Measurements from ENCODE around the gene SMAD7. TPM values are rescaled to one million over a fixed set of nuclear protein-coding genes. Genes with fewer than 3 reads are reported as not detected.

SMAD7 gene
- total RNA-seq, 4 donors from 2014 or later, result 9.1 to 13.4 (median 10.8) TPM

DNA sequence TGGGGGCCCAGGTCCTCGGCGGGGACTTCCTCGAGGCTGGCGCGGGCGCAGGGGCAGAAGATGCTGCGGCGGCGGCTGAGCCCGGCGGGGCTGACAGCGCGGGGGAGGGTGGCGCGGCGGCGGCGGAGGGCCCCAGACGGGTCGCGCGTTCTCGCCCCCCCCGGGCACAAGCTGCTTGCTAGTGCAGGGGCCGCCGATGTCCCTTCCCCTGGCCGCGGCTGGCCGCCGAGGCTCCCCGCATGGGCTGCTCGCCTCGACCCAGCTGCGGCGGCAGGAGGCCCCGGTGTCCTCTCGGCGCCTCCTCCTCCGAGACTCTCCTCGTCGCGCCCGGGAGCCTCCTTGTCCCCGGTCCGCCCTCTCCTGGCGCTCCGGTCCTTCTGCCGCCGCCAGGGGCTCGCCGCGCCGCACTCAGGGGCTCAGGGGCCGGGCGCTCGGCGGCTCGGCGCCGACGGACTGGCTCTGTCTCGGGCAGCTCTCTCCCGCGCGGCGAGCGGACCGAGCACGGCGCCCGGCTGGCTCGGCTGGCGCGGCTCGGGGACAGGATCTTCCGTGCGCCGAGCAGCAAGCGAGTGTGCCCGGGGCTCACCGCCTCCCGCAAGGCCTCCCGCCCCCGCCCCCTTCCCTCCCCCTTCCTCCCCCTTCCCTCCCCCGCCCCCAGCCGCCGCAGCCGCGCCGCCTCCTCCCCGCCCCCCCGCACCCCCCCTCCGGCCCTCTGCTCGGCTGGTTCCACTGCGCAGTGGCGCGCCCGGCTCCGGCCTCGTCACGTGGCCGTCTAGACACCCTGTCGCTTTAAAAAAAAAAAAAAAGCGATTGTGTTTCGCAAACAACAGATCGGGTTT, 902 bp upstream of the SMAD7 start:
- intact Hi-C loops (cut with DNase I; ENCODE audit: low total_unique reads), result loop anchor here (1.0 to 10.0 kb wide), 4 partner anchors 16 to 863 kb away; partner anchors contain the start of gene ACAA2
- Histone ChIP-seq H3K4me3 (peak overlapping the region; percentile 71 to 89 (median 82)), H3K27me3 (no peaks in the 10 kb centered on the region), H3K9me3 (no peaks in the 10 kb centered on the region), H3K36me3 (no peaks in the 10 kb centered on the region), H3K27ac (peak overlapping the region; percentile 93 to 100 (median 94)), H3K4me1 (peaks cover 44 to 51% of the 10 kb centered on the region in 2 donors)
- ATAC-seq (peak; percentile 55 to 60), DNase-seq (peak; percentile 80 to 90)
- TF ChIP-seq CTCF (IDR thresholded peaks at IDR 0.05 in 4 of 5, conservative IDR thresholded peaks at IDR 0.05 in 1 of 5), result peak in 3 of 5 experiments; percentile 33 to 37 (median 37)
- peak; percentile 91 to 93 for TF ChIP-seq POLR2A (IDR thresholded peaks at IDR 0.05)
- in situ Hi-C loops (cut with MboI; ENCODE audit: low sequenced_read_pairs in 4 of 4), result loop anchor here in 1 of 4 donors (25.0 kb wide), 1 partner anchor 264 kb away; no protein-coding TSS in a partner anchor

DNA sequence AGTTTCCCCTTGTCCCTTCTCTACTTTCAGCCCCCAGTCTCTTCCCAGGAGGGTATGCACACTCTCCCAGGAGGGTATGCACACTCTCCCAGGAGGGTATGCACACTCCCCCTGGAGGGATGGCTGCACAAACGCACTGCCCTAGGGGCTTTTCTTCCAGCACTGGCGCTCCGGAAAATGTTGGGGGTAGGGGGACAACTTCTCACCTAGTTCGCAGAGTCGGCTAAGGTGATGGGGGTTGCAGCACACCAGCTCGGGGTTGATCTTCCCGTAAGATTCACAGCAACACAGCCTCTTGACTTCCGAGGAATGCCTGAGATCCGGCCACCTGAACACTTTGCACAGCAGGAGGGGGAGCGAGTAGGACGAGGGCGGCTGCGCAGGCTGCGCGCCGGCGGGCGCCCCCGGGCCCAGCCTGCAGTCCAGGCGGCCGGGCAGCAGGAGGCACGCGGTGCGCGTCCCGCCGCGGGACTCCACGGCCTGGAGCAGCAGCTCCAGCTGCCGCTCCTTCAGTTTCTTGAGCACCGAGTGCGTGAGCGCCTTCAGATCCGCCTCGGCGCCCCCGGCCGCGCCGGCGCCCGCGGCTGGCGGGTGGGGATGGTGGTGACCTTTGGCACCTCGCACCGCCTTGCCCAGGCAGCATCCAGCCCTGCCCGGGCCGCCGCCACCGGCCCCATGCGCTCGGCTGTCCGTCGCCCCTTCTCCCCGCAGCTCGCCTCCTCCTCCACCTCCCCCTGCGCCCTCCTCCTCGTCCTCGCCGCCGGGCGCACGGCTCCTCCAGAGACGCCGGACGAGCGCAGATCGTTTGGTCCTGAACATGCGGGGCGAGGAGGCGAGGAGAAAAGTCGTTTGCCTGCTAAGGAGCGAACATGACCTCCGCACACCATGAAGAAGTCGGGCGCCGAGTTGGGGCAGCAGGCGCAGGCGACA, 894 bp downstream of the SMAD7 start:
- Histone ChIP-seq H3K27me3 (no peaks in the 10 kb centered on the region), H3K4me1 (peaks cover 39 to 51% of the 10 kb centered on the region in 2 donors), H3K9me3 (no peaks in the 10 kb centered on the region), H3K36me3 (no peaks in the 10 kb centered on the region), H3K27ac (peak overlapping the region; percentile 90 to 100 (median 94)), H3K4me3 (peak overlapping the region; percentile 71 to 94 (median 85))
- ATAC-seq, result peak in 1 of 2 donors; percentile 4
- in situ Hi-C loops (cut with MboI; ENCODE audit: low sequenced_read_pairs in 4 of 4), result loop anchor here in 2 of 4 donors (25.0 kb wide), 2 partner anchors 263 to 413 kb away; partner anchors contain the start of gene CTIF (in 1 of the 2)
- TF ChIP-seq POLR2A (IDR thresholded peaks at IDR 0.05) (peak; percentile 31 to 34), CTCF (IDR thresholded peaks at IDR 0.05 in 4 of 5, conservative IDR thresholded peaks at IDR 0.05 in 1 of 5) (peak in 4 of 5 experiments; percentile 22 to 49 (median 36))
- intact Hi-C loops (cut with DNase I; ENCODE audit: low total_unique reads), result loop anchor here (10.0 kb wide), 2 partner anchors 275 to 865 kb away; partner anchors contain the start of gene ACAA2
- DNase-seq, result no peak

DNA sequence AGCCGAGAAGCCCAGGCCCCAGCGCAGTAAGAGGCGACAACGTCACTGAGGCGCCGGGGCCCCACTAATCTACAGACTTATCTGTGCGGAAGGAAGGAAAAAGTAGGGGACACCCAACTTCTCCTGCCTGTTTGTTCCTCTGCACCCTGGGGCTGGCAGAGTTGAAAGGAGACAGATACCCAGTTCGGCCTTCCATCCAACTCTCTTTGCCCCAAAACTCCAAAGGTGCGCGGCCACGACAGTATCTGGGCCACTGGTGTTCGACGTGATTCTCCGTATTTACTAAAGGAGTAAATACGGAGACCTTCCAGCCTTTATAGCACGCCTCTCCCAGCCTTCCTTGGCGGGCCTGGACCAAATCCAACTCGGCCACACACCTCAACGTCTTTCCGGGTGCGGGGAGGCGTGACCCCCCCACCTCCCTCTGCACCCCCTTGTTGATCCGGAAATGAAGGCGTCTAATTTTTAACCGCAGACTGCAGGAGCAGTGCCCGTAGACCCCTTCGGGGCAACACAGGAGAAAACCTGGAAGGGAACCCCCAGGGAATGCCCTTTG, 1.6 kb downstream of the SMAD7 start:
- Histone ChIP-seq H3K36me3 (no peaks in the 10 kb centered on the region), H3K27ac (peak overlapping the region; percentile 90 to 100 (median 94)), H3K4me1 (peaks cover 44 to 55% of the 10 kb centered on the region in 2 donors), H3K27me3 (no peaks in the 10 kb centered on the region), H3K4me3 (peak overlapping the region; percentile 71 to 94 (median 85)), H3K9me3 (no peaks in the 10 kb centered on the region)
- intact Hi-C loops (cut with DNase I; ENCODE audit: low total_unique reads) (no loop called here), in situ Hi-C loops (cut with MboI; ENCODE audit: low sequenced_read_pairs in 4 of 4) (loop anchor here in 1 of 4 donors (25.0 kb wide), 2 partner anchors 262 to 412 kb away; partner anchors contain the start of gene CTIF)
- no peak for DNase-seq
- TF ChIP-seq POLR2A (IDR thresholded peaks at IDR 0.05), result no peak
- no peak for TF ChIP-seq CTCF (IDR thresholded peaks at IDR 0.05 in 4 of 5, conservative IDR thresholded peaks at IDR 0.05 in 1 of 5)
- ATAC-seq, result no peak

Measured in gastrocnemius medialis (tissue), 4 donors.